GM21390 (cell line): ENCODE results near the gene SEC62.

ENCODE experiments used
- ATAC-seq: cut with Tn5 transposase; IDR thresholded peaks from one replicate; pipeline ENCODE4 v1.9.1; 2021; ENCODE audit not compliant: unreplicated experiment

The SEC62 gene, protein sequence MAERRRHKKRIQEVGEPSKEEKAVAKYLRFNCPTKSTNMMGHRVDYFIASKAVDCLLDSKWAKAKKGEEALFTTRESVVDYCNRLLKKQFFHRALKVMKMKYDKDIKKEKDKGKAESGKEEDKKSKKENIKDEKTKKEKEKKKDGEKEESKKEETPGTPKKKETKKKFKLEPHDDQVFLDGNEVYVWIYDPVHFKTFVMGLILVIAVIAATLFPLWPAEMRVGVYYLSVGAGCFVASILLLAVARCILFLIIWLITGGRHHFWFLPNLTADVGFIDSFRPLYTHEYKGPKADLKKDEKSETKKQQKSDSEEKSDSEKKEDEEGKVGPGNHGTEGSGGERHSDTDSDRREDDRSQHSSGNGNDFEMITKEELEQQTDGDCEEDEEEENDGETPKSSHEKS

DNA sequence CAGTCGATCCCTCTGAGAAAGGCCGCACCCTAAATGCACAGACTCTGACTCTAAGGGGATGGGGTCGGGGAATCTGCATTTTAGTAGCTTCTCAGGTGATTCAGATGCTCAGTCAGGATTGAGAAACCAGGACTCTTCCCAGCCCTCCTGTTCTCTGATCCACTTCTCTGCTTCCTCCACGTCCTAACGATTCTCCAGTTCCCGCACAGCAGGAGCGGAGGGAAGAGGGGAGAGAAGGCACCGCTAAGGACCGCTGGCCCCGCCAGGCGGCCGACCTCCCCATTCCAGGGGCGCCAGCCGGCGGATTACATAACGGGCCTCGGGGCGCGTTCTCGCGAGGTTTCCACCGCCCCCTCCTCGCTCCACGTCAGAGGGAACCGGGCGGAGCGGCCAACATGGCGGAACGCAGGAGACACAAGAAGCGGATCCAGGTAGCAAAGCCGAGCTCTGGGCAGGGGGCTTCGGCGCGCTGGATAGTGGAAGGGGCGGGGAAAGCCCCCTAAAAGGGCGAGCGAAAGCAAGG is at the start of gene SEC62:
TSS of gene SEC62 (plus strand) at position 380 of the 523 bp plus-strand sequence. CDS start at position 396, 16 bp downstream.
- ATAC-seq = peak; percentile 82

DNA sequence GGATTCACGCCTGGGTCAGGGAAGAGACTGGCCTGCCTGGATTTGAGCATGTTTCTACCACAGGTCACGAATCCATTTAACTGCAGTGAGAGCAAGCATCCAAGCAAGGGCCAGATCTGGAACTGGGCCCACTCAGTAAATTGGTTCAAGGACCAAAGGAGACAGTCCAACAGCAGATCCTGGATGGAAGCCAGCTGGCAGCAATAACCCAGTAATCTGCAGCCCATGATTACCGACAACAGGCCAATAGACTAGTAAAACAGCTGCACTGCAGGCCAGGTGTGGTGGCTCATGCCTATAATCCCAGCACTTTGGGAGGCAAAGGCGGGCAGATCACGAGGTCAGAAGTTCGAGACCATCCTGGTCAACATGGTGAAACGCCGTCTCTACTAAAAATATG is 43.4 kb upstream of the SEC62 start:
- ATAC-seq = no peak

DNA sequence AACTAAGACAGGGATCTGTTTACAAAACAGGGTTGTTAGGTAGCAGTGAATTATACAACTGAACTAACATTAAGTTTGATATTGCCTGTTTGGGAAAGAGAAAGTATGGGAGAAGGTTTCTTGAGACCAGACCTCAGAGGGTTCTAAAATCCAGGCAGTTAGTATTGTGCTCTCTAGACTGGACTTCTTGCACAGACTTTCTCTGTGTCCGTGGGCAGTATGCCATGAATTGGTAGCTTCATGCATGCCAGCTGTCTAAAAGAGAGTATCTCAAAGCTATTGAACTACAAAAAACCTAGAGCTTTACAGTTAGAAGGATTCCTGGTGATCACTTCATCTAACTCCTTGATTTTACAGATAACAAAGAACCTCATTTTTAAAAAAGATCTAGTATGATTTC is 42.8 kb upstream of the SEC62 start:
- no peak for ATAC-seq

DNA sequence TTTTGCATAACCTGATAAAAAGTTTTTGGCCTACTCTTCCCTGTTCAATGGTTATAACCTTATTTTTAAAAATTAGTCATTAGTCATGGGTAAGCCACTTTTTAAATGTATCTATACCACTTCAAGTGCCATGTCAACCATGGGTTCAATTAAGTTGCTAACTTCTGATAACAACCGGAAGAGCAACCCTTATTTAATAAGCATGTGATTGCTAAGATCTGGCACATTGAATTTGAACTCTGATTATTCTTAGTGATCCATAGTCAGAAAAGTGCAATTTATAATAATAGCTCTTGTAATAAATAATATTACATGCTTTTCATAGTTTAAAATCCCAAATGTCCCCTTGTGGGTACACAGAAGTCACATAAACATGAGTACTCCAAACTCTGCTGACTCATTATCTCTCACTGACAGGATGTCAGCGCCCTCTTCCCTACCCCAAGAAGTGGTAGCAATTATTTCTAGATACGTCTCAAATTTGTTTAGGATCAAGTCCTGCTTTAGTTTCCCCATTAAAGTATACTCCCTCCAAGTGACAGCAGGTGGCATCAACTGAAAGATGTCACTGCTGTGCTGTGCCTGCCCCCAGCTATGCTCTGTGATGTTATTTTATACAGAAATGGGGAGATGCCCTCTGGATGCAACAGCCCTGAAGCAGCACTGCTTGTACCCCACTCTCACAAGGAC is 36.6 kb upstream of the SEC62 start:
- ATAC-seq = peak; percentile 29

DNA sequence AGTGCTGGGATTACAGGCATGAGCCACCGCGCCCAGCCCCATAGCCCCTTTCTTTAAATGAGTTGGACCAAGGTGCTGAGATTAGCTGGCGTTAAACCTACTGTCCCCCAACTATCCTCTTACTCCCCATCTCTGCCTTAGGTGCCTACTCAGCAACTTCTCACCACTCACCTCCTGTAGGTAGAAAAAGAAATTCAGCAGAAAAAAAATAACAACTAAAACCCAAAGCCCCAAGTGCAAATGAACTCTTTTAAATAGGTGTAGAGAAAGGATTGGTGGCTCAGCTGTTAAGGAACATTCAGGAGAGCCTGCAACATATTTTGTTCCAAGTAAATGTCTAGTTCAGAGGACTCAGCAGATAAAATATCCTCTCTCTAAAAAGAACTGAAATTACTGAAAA is 35.8 kb upstream of the SEC62 start:
- no peak for ATAC-seq

DNA sequence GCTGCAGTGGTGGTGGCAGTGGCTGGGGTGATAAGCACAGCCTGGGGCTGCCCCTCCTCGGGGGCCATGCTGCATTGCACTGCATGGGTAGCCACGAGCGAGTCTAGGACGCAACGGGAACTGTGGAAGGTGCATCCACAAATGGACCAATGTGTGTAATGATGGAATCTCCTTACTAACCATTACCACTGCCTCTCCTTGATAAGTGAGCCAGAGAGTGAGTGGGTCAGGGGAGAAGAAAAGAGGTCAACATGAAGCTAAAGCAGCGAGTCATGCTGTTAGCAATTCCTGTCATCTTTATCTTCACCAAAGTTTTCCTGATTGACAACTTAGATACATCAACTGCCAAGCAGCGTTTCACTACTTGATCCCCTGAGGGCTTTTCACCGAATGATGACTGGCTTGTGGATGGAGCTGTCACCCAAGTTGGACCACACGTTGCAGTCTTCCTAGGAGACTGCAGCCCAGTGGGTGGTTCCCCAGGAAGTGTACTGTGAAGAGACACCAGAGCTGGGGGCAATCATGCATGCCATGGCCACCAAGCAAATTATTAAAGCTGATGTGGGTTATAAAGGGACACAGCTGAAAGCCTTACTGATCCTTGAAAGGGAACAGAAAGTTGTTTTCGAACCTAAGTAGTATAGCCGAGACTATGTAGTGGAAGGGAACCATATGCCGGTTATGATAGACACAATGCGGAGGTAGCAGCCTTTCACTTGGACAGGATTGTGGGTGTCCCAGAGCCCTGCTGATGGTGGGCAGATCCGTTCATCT is 34.7 kb upstream of the SEC62 start:
- ATAC-seq = peak; percentile 94

DNA sequence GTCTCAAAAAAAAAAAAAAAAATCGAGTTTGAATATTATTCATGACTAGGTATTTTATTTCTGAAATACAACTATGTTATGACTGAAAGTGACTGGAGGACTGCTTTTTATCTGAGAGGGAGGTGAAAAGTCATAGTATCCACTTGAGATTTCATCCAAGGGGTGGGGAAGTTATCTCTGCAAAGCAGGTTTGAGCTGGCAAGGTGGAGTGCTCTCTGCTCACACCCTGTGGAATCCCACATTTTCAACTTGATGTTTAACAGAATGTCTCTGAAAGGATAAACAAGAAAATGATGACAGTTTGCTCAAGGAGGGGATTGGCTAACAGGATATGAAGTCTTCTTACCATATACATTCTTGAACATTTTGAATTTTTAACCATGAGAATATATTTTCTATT is 27.3 kb upstream of the SEC62 start:
- ATAC-seq = no peak

DNA sequence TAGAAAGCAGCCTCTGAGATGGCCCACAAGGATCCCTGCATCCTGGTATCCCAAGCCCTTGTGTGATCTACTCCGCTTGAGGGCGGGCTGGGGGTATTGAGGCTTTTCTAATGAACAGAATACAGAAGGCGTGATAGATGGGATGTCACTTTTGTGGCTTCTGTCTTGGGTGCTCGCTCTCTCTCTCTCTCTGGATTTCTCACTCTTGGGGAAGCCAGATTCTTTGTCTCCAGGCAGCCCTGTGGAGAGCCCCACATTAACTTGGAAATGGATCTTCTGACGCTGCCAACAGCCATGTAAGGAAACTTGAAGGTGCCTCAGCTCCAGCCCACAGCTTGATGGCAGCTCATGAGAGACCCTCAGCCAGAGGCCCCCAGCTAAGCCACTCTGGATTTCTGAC is 26.9 kb upstream of the SEC62 start:
- peak; percentile 1 for ATAC-seq

DNA sequence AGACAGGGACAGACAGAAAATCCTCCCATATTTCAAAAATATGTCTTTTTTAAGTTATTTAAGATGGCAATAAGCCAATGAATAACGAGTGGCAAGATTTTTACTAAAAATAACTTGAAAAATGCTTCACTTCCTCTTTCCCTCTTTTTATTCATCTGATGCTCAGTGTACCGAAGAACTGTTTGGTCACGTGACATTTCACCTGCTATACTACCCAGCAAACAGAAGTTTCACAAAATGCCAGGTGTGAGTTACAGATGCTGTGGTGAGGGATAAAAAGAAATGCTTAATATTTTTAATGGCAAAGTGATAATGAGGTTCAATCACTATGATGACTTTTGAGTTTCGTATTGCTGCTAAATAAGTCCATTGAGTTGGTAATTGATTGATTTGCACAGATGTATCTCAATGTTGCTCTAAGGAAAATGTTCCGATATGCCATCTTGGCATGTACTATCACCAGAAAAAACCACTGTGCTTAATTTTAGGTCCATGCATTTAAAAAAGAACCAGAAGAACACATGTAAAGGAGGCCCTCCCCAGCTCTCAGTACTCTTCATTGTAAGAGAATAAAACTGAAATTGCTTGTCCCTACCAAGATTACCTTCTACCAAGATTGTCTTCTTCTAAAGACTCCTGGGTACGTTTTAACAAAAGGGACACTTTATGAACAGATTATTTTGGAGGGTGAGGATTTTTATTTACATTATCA is 26.0 kb upstream of the SEC62 start:
- ATAC-seq = peak; percentile 75

DNA sequence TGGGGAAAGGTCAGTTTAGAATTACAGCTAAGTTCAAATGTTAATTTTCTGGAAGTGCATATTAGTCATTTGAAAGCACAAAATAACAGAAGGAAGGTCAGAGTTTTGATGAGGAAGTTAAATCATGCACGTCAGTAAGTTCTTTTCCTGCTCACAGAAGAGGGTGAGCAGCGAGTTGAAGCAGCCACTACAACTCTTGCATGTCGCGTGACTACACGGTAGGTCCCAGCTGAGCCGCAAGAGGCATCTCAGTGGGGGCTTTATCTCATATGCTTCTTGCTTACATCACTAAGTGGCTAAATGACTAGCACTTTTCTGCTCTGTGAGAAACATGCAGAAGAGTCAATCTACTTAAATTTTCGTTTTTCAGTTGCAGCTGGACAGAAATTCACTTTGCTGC is 21.3 kb upstream of the SEC62 start:
- ATAC-seq = peak; percentile 77

DNA sequence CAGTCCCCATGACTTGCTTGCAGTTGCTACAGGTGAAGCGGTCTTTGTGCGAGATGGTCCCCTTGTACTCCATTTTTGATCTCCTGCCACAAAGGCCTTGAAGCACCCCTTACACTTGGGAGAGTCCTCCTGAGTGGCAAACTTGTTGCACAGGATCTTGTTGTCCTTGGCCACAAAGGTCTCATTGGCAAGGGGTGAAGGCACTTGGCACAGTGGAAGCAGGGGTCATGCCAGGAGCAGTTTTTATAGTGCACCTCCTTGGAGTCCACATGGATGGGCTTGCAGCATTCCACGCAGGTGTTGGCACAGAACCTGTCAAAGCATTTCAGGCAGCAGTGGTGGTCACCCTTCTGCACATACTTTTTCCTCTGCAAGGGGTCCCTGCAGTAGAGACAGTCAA is 20.3 kb upstream of the SEC62 start:
- ATAC-seq = no peak

DNA sequence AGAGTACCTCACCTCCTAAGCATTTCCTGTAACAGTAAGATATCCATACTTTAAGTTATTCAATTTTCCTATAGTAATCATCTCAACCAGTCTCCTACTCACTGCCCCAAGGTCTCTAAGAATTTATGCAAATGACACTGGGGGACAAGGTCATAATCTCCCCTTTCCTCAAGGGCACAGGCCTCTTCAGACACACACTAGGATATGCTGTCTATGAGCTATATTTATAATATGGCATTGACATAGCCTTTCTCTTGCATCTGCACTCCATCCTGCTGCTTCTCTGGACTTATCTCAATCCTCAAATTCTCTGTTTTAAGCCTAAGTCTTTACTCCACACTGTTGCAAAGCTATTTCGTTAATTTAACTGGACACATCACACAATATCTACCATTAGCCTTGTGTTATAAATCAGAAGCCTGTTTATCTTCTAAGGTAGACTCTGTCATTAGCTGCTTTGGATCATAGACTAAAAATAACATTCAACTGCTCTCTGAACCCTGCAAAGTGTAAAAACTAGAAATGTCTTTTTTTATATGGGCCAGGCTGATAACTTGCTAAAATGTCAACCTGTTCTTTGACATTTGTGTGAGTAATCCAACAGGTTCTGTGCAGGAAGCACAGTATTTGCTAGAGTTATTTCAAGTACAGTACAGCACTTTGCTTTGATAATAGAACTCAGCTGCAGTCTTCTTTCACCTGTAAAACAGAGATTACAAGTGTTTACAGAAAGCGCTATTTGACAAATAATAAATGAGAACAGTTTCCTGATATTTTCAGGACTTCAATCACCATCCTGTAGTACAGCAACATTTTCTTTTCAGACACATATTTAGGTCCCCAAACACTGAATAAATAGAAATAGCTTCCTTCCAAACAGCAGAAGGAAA is 17.8 kb upstream of the SEC62 start:
- no peak for ATAC-seq

DNA sequence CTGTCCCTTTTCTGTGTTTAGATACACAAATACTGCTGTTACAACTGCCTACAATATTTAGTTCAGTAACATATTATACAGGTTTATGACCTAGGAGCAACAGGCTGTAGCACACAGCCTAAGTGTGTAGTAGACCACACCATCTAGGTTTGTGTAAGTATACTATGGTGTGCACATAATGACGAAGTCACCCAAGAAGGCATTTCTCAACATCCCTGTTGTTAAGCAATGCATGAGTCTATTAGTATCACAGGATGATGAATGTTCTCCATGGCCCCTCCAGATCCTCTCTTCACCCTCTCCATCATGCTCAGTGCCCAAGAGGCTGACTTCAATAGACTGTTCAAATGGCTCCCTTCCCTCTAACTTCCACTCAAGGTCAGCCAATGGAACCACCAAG is 14.6 kb upstream of the SEC62 start:
- no peak for ATAC-seq

DNA sequence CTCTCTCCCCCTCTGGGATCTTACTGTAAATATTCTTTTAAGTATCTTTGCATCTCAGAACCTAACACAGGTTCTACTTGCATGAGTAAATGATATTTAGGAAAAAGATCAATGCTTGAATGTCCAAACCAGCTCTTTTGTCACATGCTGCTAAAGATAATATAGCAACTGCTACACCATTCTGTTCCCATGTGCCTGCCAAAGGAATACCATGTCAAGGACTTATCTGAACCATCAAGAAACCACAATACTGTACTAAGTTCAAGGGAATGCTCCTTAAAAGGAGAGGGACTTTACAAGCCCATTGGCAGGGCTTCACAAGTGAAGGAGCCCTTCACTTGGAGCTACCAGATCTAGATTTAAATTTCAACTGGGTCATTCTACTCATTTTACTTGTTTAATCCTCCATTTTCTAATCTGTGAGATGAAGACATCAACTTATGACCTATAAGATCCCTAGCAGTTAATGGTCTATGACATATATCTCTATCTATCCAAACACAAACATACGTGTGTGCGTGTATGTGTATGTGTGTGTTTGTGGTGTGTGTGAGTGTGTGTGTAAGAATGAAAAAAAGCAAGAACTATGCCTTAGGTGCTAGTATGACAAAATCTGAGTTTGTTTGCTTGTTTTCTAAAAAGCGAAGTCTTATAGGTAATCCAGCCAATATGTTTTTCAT is 13.0 kb upstream of the SEC62 start:
- peak; percentile 17 for ATAC-seq

DNA sequence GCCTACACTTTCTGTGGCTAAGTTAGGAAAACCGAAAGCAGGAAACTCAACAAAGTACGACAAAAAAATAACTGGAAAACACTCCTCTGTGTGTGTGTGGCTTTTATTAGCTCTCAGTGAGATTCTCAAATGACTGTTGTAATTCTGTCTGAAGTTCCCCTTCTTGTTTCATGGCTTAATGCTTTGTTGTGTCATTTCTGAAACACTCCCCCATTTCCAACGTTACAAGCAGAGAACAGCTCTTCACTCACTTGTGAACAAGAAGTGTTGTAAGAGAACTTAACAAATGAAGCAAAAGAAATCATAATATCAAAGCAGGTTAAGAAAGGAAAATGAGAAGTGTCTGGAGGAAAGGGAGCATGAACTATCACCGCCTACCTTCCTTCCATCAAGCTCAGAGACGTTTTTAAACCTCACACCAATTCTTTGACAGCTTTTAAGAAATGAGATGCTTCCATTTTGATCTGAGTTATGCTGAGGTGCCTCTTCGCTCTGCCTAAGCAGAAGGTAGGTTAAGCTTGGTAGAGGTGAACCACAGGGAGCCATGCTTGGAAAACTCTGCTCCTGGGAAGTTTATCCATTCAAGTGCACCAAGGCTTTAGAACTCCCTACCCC is 12.4 kb upstream of the SEC62 start:
- ATAC-seq = peak; percentile 83

DNA sequence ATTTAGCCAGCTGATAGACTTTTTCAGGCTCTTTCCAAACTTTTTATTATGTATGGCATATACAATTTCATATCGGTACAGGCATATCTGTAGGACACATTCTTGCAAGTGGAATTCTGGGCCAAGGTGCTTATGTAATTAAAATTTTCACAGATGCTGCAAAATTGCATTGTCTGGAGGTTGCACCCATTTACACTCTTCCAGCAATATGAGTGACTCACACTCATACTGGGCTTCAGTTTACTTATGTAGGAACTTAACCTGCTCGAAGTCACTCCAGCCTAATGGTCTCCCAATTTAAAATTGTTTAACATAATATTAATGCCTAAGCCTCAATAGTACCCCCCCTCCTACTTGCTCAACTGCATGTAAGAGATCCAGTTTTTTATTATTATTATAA is 11.2 kb upstream of the SEC62 start:
- ATAC-seq = no peak

DNA sequence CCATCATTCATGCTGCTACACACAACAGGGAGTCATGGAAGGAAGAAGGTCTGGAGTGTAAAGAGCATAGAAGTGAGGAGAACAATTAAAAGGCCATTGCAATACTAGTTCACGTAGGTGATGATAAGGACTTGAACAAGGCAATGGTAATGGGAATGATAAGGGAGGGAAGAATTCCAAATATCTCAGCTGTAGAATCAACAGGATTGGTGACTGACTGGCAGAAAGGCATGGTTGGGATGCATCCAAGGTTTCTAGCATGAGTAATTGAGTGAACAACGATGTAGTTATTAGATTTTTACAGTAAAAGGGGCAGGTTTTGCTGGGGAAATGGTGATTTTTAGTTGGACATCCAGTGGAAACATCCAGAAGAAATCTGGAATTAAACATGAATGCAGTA is 2.4 kb upstream of the SEC62 start:
- no peak for ATAC-seq

DNA sequence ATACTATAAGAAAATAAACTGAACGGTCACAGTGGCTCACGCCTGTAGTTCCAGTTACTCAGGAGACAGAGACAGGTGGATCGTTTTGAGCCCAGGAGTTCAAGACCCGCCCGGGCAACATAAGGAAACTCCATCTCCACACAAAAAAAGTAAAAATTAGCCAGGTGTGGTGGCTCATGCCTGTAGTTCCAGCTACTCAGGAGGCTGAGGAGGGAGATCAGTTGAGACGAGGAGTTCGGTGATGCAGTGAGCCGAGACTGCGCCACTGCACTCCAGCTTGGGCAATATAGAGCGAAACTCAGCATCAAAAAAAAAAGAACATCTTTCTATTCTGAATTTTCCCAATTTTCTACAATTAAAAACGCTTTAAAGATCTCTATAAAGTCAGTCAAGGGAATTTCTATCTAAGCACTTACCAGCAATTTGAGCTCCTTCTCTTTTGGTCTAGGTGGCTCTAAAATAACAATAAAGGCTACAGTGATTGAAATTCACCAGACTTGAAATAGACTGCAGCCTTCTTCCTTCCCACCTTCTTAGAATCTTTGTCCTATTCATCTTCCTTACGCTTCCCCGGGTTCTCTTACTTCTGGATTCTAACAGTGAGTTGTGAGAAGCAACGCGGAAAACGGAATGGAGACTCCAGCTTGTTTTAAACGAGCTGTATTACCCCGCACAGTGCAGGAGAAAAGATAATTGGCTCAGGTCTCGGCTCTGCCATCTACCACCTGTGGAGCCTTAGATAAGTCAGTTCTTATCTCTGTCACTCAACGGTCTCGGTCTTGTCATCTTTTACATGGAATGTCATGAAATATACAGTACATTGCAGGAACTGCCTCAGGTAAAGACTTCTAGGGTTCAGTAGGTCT is 812 bp upstream of the SEC62 start:
- peak; percentile 24 for ATAC-seq
